Heart right ventricle (tissue), 16 donors: ENCODE measurements around the gene ARHGAP33. TPM values are rescaled to one million over a fixed set of nuclear protein-coding genes. Genes with fewer than 3 reads are reported as not detected.

ENCODE experiments used
- ATAC-seq, 8 donors: fragments of 200-7000 bp; cut with Tn5 transposase; one replicate each; pipeline ENCODE4 v1.9.1; 2020; ENCODE audit warnings: mild to moderate bottlenecking in 8 of 8, moderate library complexity in 8 of 8, moderate number of reproducible peaks in 1 of 8
- DNase-seq, 2 donors: peaks; one replicate each; pipeline ENCODE4 v3.0.0-alpha.2; 2020
- H3K27ac ChIP-seq, 10 donors: fragments of 200-600 bp; sonication (generic) in 2 of 10; one replicate each; pipeline versions ENCODE4 v1.5.0 to v1.8.0; 2020 to 2022; ENCODE audit warnings: mild to moderate bottlenecking in 3 of 10
- H3K27me3 ChIP-seq, 7 donors: fragments of 200-600 bp; one replicate each; pipeline ENCODE4 v1.8.0; 2021 to 2022; ENCODE audit warnings: mild to moderate bottlenecking in 2 of 7
- H3K36me3 ChIP-seq, 9 donors: fragments of 200-600 bp; sonication (generic) in 1 of 9; one replicate each; pipeline versions ENCODE4 v1.5.0 to v1.8.0; 2020 to 2022; ENCODE audit warnings: mild to moderate bottlenecking in 2 of 9
- H3K4me1 ChIP-seq, 9 donors: fragments of 200-600 bp; sonication (generic) in 1 of 9; one replicate each; pipeline versions ENCODE4 v1.5.0 to v1.8.0; 2020 to 2022; ENCODE audit warnings: mild to moderate bottlenecking in 4 of 9
- H3K4me3 ChIP-seq, 10 donors: fragments of 200-600 bp; sonication (generic) in 2 of 10; one replicate each; pipeline versions ENCODE4 v1.5.0 to v1.8.0; 2020 to 2022; ENCODE audit warnings: mild to moderate bottlenecking in 7 of 10, moderate library complexity in 2 of 10
- H3K9me3 ChIP-seq, 11 donors: fragments of 200-600 bp in 10 of 11; sonication (generic) in 2 of 11; one replicate each; pipeline versions ENCODE4 v1.5.0 to v1.8.0; 2013 to 2022; ENCODE audit warnings: mild to moderate bottlenecking in 2 of 11, control low read depth in 1 of 11, moderate library complexity in 1 of 11
- CTCF ChIP-seq, 9 donors: fragments of 200-600 bp; sonication (generic) in 2 of 9; IDR thresholded peaks; one replicate each; pipeline versions ENCODE4 v1.5.0 to v1.8.0; 2021 to 2022; ENCODE audit warnings: antibody characterized with exemption in 9 of 9, mild to moderate bottlenecking in 5 of 9, moderate library complexity in 1 of 9
- WGBS, 2 donors: extraction: QIAGEN DNeasy Blood & Tissue Kit; methylation state at CpG; one replicate each; pipeline ENCODE4 v1.1.7; 2013; ENCODE audit warnings: inconsistent platforms in 1 of 2; 5-methylcytosine and 5-hydroxymethylcytosine counted together
- intact Hi-C, 10 donors: fragments of 100-400 bp; cut with DNase I; formaldehyde crosslinking; loops; one replicate each; pipeline versions ENCODE4 v1.11.1 to v1.14.2; 2022
- polyA plus RNA-seq, 2 donors: library from polyadenylated mRNA; stranded (reverse); fragments of 200-250 nt; gene quantifications; one replicate each; pipeline ENCODE4 v1.2.3, GENCODE V29; 2013
- total RNA-seq, 10 donors: library from RNA; stranded (reverse); fragmentation: NEBNext Ultra II Directional in 3 of 10; extraction: Animal tissue kit (Norgen Biotek cat#: 25700) in 3 of 10; gene quantifications; one replicate each; pipeline versions ENCODE4 v1.2.1 to v1.2.4, GENCODE V29; 2021 to 2023
- donor health status: Arrhythmogenic right ventricular cardiomyopathy.
- donor health status: ischemic (EF 13 %, LVEDD 7.1; RV severe dilation, severe dysfunction).
- donor health status: healthy with polysubstance abuse.
- donor health status: DM: no; HTN: yes; CAD: no.
- donor health status: DM: no; HTN: no; CAD: no.
- donor health status: ischemic (EF 25% LVEDD 6.9; RV normal size, moderate dysfunction).
- donor health status: ischemic (EF 25% LVEDD 5.7; RV mildly dilated, moderate dysfunction).
- donor health status: healthy.
- donor health status: DM: yes; HTN: yes; CAD: no.
- donor health status: Ischemic cardiomyopathy.
- donor health status: ischemic (EF 35%, LVEDD 5.7; RV mildly dilated, moderate dysfunction).
- donor health status: nonischemic (EF 11% LVEDD 7.7; RV severe dilation, severe dysfunction).
- donor health status: DM: yes; HTN: yes; CAD: no.
- donor health status: PGD.
- donor health status: ischemic (EF 29% LVEDD 5.4; RV normal size, mild dysfunction).
- donor health status: nonischemic (EF 23%, LVEDD 6.1; RV moderate dilation, normal function).

ARHGAP33 gene
- total and polyA plus RNA-seq, 12 donors: 1.3 to 10.1 (median 5.6) TPM

DNA sequence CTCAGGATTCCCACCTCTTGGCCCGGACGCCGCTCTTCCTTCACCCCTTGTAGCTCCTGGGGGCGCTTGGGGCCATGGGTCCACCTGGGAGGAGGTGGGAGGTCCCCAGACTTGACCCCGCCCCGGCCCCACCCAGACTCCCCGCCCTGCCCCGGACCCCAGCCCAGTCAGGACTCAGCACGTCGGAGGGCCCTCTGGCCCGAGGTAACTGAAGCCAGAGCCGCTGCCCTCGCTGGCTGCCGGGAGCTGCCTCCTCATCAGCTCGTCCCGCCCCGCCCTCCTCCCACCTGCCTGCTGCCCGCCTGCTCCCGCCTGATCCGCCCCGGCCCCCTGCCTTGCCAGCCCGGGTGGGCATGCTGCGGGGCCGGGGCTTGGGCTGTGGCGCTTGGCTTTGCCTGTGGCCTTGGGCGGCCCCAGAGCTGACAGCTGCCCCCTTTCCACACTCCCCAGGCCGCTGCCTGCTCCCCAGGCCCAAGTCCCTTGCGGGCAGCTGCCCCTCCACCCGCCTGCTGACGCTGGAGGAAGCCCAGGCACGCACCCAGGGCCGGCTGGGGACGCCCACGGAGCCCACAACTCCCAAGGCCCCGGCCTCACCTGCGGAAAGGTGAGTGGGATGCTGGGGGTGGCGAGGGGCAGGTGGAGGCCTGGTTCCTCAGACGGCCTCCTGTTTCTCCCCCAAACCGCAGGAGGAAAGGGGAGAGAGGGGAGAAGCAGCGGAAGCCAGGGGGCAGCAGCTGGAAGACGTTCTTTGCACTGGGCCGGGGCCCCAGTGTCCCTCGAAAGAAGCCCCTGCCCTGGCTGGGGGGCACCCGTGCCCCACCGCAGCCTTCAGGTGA is 9.4 kb downstream of the ARHGAP33 start:
- Histone ChIP-seq H3K36me3 (peaks cover 0 to 49% (median 0%) of the 10 kb centered on the region in 9 donors), H3K4me1 (no peaks in the 10 kb centered on the region), H3K27ac (no peak overlapping the region), H3K27me3 (no peaks in the 10 kb centered on the region), H3K9me3 (no peaks in the 10 kb centered on the region), H3K4me3 (no peak overlapping the region)
- WGBS, 2 donors: 81 to 84% methylated on average over 37 to 45 of the region's 45 CpGs
- intact Hi-C loops: no loop called here
- no peak for TF ChIP-seq CTCF (IDR thresholded peaks at IDR 0.05)
- ATAC-seq: no peak
- DNase-seq: no peak

- Histone ChIP-seq H3K36me3 (peaks cover 0 to 43% (median 0%) of the 10 kb centered on the region in 9 donors), H3K9me3 (no peaks in the 10 kb centered on the region), H3K4me1 (no peaks in the 10 kb centered on the region), H3K4me3 (no peak overlapping the region), H3K27me3 (no peaks in the 10 kb centered on the region), H3K27ac (no peak overlapping the region)
- ATAC-seq (no peak), DNase-seq (no peak)
- 88 to 89% methylated on average over 10 of the region's 10 CpGs for WGBS, 2 donors
- intact Hi-C loops: no loop called here
- no peak for TF ChIP-seq CTCF (IDR thresholded peaks at IDR 0.05)
Observed at GRCh38 chr19:35785339-35785627, 9.9 kb downstream of the ARHGAP33 start.

DNA sequence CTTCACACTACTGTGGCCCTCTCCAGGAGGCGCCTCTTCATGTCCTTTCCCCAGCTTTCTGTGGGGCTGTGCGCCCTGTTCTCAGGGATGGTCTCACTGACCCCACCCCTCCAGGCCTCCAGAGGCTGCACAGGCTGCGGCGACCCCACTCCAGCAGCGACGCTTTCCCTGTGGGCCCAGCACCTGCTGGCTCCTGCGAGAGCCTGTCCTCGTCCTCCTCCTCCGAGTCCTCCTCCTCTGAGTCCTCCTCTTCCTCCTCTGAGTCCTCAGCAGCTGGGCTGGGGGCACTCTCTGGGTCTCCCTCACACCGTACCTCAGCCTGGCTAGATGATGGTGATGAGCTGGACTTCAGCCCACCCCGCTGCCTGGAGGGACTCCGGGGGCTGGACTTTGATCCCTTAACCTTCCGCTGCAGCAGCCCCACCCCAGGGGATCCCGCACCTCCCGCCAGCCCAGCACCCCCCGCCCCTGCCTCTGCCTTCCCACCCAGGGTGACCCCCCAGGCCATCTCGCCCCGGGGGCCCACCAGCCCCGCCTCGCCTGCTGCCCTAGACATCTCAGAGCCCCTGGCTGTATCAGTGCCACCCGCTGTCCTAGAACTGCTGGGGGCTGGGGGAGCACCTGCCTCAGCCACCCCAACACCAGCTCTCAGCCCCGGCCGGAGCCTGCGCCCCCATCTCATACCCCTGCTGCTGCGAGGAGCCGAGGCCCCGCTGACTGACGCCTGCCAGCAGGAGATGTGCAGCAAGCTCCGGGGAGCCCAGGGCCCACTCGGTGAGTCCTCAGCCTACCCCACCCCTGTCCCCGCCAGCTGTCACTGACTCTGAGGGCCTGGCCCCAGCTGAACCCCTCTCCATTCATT is 11.2 kb downstream of the ARHGAP33 start:
- DNase-seq: no peak
- Histone ChIP-seq H3K27ac (no peak overlapping the region), H3K4me1 (no peaks in the 10 kb centered on the region), H3K27me3 (no peaks in the 10 kb centered on the region), H3K36me3 (peaks cover 0 to 31% (median 0%) of the 10 kb centered on the region in 9 donors), H3K9me3 (no peaks in the 10 kb centered on the region), H3K4me3 (no peak overlapping the region)
- WGBS, 2 donors: 92 to 94% methylated on average over 31 of the region's 31 CpGs
- no peak for TF ChIP-seq CTCF (IDR thresholded peaks at IDR 0.05)
- no peak for ATAC-seq
- intact Hi-C loops: no loop called here

DNA sequence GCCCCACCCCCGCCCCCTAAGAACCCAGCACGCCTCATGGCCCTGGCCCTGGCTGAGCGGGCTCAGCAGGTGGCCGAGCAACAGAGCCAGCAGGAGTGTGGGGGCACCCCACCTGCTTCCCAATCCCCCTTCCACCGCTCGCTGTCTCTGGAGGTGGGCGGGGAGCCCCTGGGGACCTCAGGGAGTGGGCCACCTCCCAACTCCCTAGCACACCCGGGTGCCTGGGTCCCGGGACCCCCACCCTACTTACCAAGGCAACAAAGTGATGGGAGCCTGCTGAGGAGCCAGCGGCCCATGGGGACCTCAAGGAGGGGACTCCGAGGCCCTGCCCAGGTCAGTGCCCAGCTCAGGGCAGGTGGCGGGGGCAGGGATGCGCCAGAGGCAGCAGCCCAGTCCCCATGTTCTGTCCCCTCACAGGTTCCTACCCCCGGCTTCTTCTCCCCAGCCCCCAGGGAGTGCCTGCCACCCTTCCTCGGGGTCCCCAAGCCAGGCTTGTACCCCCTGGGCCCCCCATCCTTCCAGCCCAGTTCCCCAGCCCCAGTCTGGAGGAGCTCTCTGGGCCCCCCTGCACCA is 11.9 kb downstream of the ARHGAP33 start:
- intact Hi-C loops: no loop called here
- Histone ChIP-seq H3K27ac (no peak overlapping the region), H3K9me3 (no peaks in the 10 kb centered on the region), H3K36me3 (peaks cover 0 to 23% (median 0%) of the 10 kb centered on the region in 9 donors), H3K4me3 (no peak overlapping the region), H3K4me1 (no peaks in the 10 kb centered on the region), H3K27me3 (no peaks in the 10 kb centered on the region)
- no peak for DNase-seq
- no peak for TF ChIP-seq CTCF (IDR thresholded peaks at IDR 0.05)
- ATAC-seq: no peak
- WGBS, 2 donors: 93 to 94% methylated on average over 15 of the region's 15 CpGs
